Activated T-cell treated with anti-CD3 and anti-CD28 coated beads, Interleukin-2, amount 50 U/mL, for 4 hours (primary cell): ENCODE measurements around the gene ZBTB46. TPM values are rescaled to one million over a fixed set of nuclear protein-coding genes. Genes with fewer than 3 reads are reported as not detected.
A peak's percentile ranks its signal among the peaks of the same experiment; 100 is the strongest.
"Not testable (repeated sequence)": the region's sequence is repeated elsewhere in the genome, so short reads cannot be mapped to it uniquely, and the experiment has no call there.

Experiments used
- ATAC-seq, 2 donors: fragments of 200-7000 bp; cut with Tn5 transposase; one replicate each; pipeline ENCODE4 v1.10.0; 2021
- DNase-seq: peaks from one replicate; pipeline ENCODE4 v3.0.0-alpha.2; 2020
- H3K27me3 Mint-ChIP-seq: one replicate; pipeline ENCODE4 v1.8.0; 2021; ENCODE audit warnings: low read depth, mixed read lengths
- H3K36me3 Mint-ChIP-seq: one replicate; pipeline ENCODE4 v1.8.0; 2022; ENCODE audit warnings: mixed read lengths; ENCODE audit not compliant: insufficient read depth
- H3K4me1 Mint-ChIP-seq: one replicate; pipeline ENCODE4 v1.8.0; 2021; ENCODE audit warnings: low read depth, mixed read lengths
- H3K4me3 Mint-ChIP-seq: one replicate; pipeline ENCODE4 v1.8.0; 2021; ENCODE audit warnings: mild to moderate bottlenecking, moderate library complexity, mixed read lengths
- H3K9me3 Mint-ChIP-seq: one replicate; pipeline ENCODE4 v1.8.0; 2021; ENCODE audit warnings: mixed read lengths
- total RNA-seq, 3 donors: library from RNA; stranded (reverse); gene quantifications; one replicate each; pipeline ENCODE4 v1.2.1, GENCODE V29; 2021

Gene ZBTB46
- total RNA-seq, 3 donors from 2014 or later = 0.89 to 3.8 (median 2.2) TPM

- H3K9me3 Mint-ChIP-seq, DNase-seq, ATAC-seq, H3K4me3 Mint-ChIP-seq, H3K4me1 Mint-ChIP-seq, H3K36me3 Mint-ChIP-seq: not testable (repeated sequence)
- H3K27me3 Mint-ChIP-seq = peaks cover 24% of the 10 kb centered on the region
Measured at GRCh38 chr20:63851548-63851943, 20.5 kb upstream of the ZBTB46 start.

- peaks cover 27% of the 10 kb centered on the region for H3K27me3 Mint-ChIP-seq
Measured at GRCh38 chr20:63850689-63851547, 19.9 kb upstream of the ZBTB46 start.

GRCh38 chr20:63848003-63848911, 17.2 kb upstream of the ZBTB46 start:
- DNase-seq (no peak), ATAC-seq (no peak)
- H3K27me3 Mint-ChIP-seq = peaks cover 48% of the 10 kb centered on the region
- H3K4me1 Mint-ChIP-seq = peaks cover 23% of the 10 kb centered on the region
- no peaks in the 10 kb centered on the region for H3K36me3 Mint-ChIP-seq
- no peak overlapping the region for H3K4me3 Mint-ChIP-seq
- H3K9me3 Mint-ChIP-seq = no peaks in the 10 kb centered on the region

More at GRCh38 chr20:63850689-63851547, 19.9 kb upstream of the ZBTB46 start:
- Mint-ChIP-seq H3K4me3 (no peak overlapping the region), H3K4me1 (peaks cover 11% of the 10 kb centered on the region), H3K36me3 (no peaks in the 10 kb centered on the region), H3K9me3 (no peaks in the 10 kb centered on the region)
- peak; percentile 83 to 91 for ATAC-seq
- DNase-seq = no peak

GRCh38 chr20:63847237-63848002, 16.4 kb upstream of the ZBTB46 start:
- peaks cover 23% of the 10 kb centered on the region for H3K4me1 Mint-ChIP-seq
- no peak overlapping the region for H3K4me3 Mint-ChIP-seq
- DNase-seq = no peak
- H3K36me3 Mint-ChIP-seq = no peaks in the 10 kb centered on the region
- H3K27me3 Mint-ChIP-seq = peaks cover 50% of the 10 kb centered on the region
- no peak for ATAC-seq
- no peaks in the 10 kb centered on the region for H3K9me3 Mint-ChIP-seq

GRCh38 chr20:63846888-63847236, 15.8 kb upstream of the ZBTB46 start:
- Mint-ChIP-seq H3K4me3 (no peak overlapping the region), H3K27me3 (peaks cover 52% of the 10 kb centered on the region), H3K9me3 (no peaks in the 10 kb centered on the region), H3K36me3 (no peaks in the 10 kb centered on the region), H3K4me1 (peaks cover 26% of the 10 kb centered on the region)
- ATAC-seq = no peak
- DNase-seq = no peak

- Mint-ChIP-seq H3K27me3 (peaks cover 53% of the 10 kb centered on the region), H3K9me3 (no peaks in the 10 kb centered on the region), H3K4me3 (no peak overlapping the region), H3K36me3 (no peaks in the 10 kb centered on the region), H3K4me1 (peaks cover 25% of the 10 kb centered on the region)
- no peak for DNase-seq
- ATAC-seq = no peak
Measured at GRCh38 chr20:63846128-63846771, 15.2 kb upstream of the ZBTB46 start.

GRCh38 chr20:63844511-63844991, 13.5 kb upstream of the ZBTB46 start:
- Mint-ChIP-seq H3K27me3 (peaks cover 51% of the 10 kb centered on the region), H3K9me3 (no peaks in the 10 kb centered on the region), H3K4me1 (peaks cover 16% of the 10 kb centered on the region), H3K36me3 (no peaks in the 10 kb centered on the region), H3K4me3 (no peak overlapping the region)
- DNase-seq (no peak), ATAC-seq (no peak)

GRCh38 chr20:63843778-63844177, 12.7 kb upstream of the ZBTB46 start:
- no peaks in the 10 kb centered on the region for H3K36me3 Mint-ChIP-seq
- peak in 1 of 2 donors; percentile 14 for ATAC-seq
- peaks cover 47% of the 10 kb centered on the region for H3K27me3 Mint-ChIP-seq
- peaks cover 16% of the 10 kb centered on the region for H3K4me1 Mint-ChIP-seq
- no peak overlapping the region for H3K4me3 Mint-ChIP-seq
- no peaks in the 10 kb centered on the region for H3K9me3 Mint-ChIP-seq
- DNase-seq = no peak

- no peak for DNase-seq
- ATAC-seq = no peak
- no peaks in the 10 kb centered on the region for H3K9me3 Mint-ChIP-seq
- H3K4me1 Mint-ChIP-seq = peaks cover 16% of the 10 kb centered on the region
- H3K4me3 Mint-ChIP-seq = no peak overlapping the region
- peaks cover 43% of the 10 kb centered on the region for H3K27me3 Mint-ChIP-seq
- no peaks in the 10 kb centered on the region for H3K36me3 Mint-ChIP-seq
Measured at GRCh38 chr20:63843222-63843621, 12.2 kb upstream of the ZBTB46 start.

GRCh38 chr20:63842258-63842657, 11.2 kb upstream of the ZBTB46 start:
- Mint-ChIP-seq H3K36me3 (no peaks in the 10 kb centered on the region), H3K27me3 (peaks cover 43% of the 10 kb centered on the region), H3K4me3 (no peak overlapping the region), H3K4me1 (peaks cover 16% of the 10 kb centered on the region), H3K9me3 (no peaks in the 10 kb centered on the region)
- DNase-seq = no peak
- no peak for ATAC-seq

GRCh38 chr20:63840405-63840828, 9.4 kb upstream of the ZBTB46 start:
- Mint-ChIP-seq H3K36me3 (no peaks in the 10 kb centered on the region), H3K4me3 (no peak overlapping the region), H3K9me3 (no peaks in the 10 kb centered on the region), H3K4me1 (peaks cover 15% of the 10 kb centered on the region), H3K27me3 (peaks cover 37% of the 10 kb centered on the region)
- DNase-seq = no peak
- no peak for ATAC-seq

- Mint-ChIP-seq H3K4me3 (no peak overlapping the region), H3K9me3 (no peaks in the 10 kb centered on the region), H3K27me3 (peaks cover 30% of the 10 kb centered on the region), H3K36me3 (no peaks in the 10 kb centered on the region), H3K4me1 (peaks cover 12% of the 10 kb centered on the region)
- DNase-seq (no peak), ATAC-seq (no peak)
Measured at GRCh38 chr20:63839620-63840019, 8.6 kb upstream of the ZBTB46 start.

GRCh38 chr20:63837479-63837878, 6.4 kb upstream of the ZBTB46 start:
- no peak overlapping the region for H3K4me3 Mint-ChIP-seq
- peaks cover 3% of the 10 kb centered on the region for H3K4me1 Mint-ChIP-seq
- no peaks in the 10 kb centered on the region for H3K9me3 Mint-ChIP-seq
- peaks cover 23% of the 10 kb centered on the region for H3K27me3 Mint-ChIP-seq
- H3K36me3 Mint-ChIP-seq = no peaks in the 10 kb centered on the region
- ATAC-seq (no peak), DNase-seq (no peak)
